ENCODE data around the gene PARD6G.

- TF ChIP-seq CTCF (conservative IDR thresholded peaks at IDR 0.05 in 1 of 2, IDR thresholded peaks at IDR 0.05 in 1 of 2; ENCODE audit: low read depth in 1 of 2, low read length in 2 of 2) (no peak), EZH2 (IDR thresholded peaks at IDR 0.05; ENCODE audit: low read length, missing control alignments) (no peak)
Measured at GRCh38 chr18:80238651-80239260, 8.6 kb downstream of the PARD6G start.

Data from fibroblast of lung (primary cell).